BJ (cell line): Measurements from ENCODE around the gene MLLT1. TPM values are rescaled to one million over a fixed set of nuclear protein-coding genes. Genes with fewer than 3 reads are reported as not detected.

Experiments used
- CTCF ChIA-PET: fragments of 350-600 bp; formaldehyde crosslinking; extraction: SDS; loops from one replicate; lab custom pipeline; 2021; ENCODE audit warnings: antibody characterized with exemption, inconsistent platforms; lab: Yijun Ruan, JAX
- POLR2A ChIA-PET: fragments of 300-600 bp; sonication (Branson Sonifier 250); formaldehyde crosslinking; extraction: SDS; loops from one replicate; lab custom pipeline; 2021; ENCODE audit warnings: antibody characterized with exemption; lab: Charles Lee
- DNase-seq: peaks from one replicate; pipeline ENCODE4 v3.0.0-alpha.2; 2011; ENCODE audit warnings: low read depth
- H3K27me3 ChIP-seq: 2 replicates; pipeline ENCODE4 v1.6.0; 2011; ENCODE audit warnings: low read length; ENCODE audit not compliant: control insufficient read depth, insufficient read depth
- H3K36me3 ChIP-seq: 2 replicates; pipeline ENCODE4 v1.5.1; 2011; ENCODE audit warnings: low read length; ENCODE audit not compliant: control insufficient read depth, insufficient read depth
- H3K4me3 ChIP-seq: 2 replicates; pipeline ENCODE4 v1.5.1; 2011; ENCODE audit warnings: low read depth, mild to moderate bottlenecking, control low read depth, low read length
- polyA plus RNA-seq: library from polyadenylated mRNA; depleted of rRNA; stranded (reverse); fragments of >200 nt; gene quantifications from 2 replicates; pipeline ENCODE4 v1.2.3, GENCODE V29; 2011
- TF ChIP-seq, protein P1 (sequence below): IDR thresholded peaks from 2 replicates; pipeline ENCODE4 v1.5.1; 2011; ENCODE audit warnings: low read depth, mild to moderate bottlenecking, control low read depth, inconsistent platforms, low read length, moderate library complexity; ENCODE audit not compliant: insufficient read depth

Gene MLLT1
- polyA plus RNA-seq, 1 experiment = 28.1 TPM

DNA sequence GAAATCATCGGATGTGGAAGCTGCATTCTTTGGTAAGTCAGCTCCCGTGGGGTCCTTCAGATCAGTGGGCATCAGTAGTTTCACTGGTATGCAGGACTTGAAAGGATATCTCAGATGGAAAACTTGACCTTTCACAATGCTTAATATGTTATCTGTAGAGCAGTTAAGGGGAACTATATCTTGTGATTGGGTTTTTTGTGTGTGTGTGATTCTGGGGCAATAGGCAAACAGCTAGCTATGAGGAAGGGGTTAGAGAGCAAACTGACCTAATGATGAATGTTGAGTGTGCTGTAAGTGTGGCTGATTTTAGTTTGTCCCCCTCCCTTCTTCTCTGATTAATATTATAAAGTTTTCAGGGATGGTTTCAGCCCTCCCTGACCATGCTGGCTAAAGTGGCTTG is 91.0 kb downstream of the MLLT1 start:
- TF ChIP-seq, protein P1, sequence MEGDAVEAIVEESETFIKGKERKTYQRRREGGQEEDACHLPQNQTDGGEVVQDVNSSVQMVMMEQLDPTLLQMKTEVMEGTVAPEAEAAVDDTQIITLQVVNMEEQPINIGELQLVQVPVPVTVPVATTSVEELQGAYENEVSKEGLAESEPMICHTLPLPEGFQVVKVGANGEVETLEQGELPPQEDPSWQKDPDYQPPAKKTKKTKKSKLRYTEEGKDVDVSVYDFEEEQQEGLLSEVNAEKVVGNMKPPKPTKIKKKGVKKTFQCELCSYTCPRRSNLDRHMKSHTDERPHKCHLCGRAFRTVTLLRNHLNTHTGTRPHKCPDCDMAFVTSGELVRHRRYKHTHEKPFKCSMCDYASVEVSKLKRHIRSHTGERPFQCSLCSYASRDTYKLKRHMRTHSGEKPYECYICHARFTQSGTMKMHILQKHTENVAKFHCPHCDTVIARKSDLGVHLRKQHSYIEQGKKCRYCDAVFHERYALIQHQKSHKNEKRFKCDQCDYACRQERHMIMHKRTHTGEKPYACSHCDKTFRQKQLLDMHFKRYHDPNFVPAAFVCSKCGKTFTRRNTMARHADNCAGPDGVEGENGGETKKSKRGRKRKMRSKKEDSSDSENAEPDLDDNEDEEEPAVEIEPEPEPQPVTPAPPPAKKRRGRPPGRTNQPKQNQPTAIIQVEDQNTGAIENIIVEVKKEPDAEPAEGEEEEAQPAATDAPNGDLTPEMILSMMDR = no peak
- H3K27me3 ChIP-seq = no peaks in the 10 kb centered on the region
- CTCF ChIA-PET = no interaction called here
- H3K36me3 ChIP-seq = no peaks in the 10 kb centered on the region
- H3K4me3 ChIP-seq = no peak overlapping the region
- DNase-seq = no peak
- POLR2A ChIA-PET = no interaction called here

DNA sequence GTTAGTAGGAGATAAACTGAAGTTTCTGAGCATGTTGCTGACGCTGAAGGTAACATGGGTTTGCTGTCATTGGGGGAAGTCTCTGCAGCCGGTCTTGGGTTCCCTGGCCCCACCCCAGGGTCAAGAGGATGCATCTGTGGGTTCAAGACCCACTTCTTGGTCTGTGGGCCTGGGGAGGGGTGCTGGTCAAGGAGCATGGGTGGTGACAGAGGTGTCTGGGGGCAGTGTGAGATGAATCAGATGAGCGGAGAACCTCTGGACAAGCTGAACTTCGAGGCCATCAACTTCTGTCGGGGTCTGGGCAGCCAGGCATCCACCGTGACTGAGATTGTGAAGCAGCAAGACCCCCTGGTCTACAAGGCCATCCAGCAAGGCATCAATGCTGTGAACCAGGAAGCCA is 92.4 kb downstream of the MLLT1 start:
- ChIA-PET POLR2A (no interaction called here), CTCF (interaction anchor here (1.8 kb wide), 1 partner anchor 12 kb away, joined by 4 read pairs; no protein-coding TSS in a partner anchor)
- no peak for DNase-seq
- TF ChIP-seq, protein P1 = no peak
- Histone ChIP-seq H3K36me3 (no peaks in the 10 kb centered on the region), H3K4me3 (no peak overlapping the region), H3K27me3 (no peaks in the 10 kb centered on the region)

DNA sequence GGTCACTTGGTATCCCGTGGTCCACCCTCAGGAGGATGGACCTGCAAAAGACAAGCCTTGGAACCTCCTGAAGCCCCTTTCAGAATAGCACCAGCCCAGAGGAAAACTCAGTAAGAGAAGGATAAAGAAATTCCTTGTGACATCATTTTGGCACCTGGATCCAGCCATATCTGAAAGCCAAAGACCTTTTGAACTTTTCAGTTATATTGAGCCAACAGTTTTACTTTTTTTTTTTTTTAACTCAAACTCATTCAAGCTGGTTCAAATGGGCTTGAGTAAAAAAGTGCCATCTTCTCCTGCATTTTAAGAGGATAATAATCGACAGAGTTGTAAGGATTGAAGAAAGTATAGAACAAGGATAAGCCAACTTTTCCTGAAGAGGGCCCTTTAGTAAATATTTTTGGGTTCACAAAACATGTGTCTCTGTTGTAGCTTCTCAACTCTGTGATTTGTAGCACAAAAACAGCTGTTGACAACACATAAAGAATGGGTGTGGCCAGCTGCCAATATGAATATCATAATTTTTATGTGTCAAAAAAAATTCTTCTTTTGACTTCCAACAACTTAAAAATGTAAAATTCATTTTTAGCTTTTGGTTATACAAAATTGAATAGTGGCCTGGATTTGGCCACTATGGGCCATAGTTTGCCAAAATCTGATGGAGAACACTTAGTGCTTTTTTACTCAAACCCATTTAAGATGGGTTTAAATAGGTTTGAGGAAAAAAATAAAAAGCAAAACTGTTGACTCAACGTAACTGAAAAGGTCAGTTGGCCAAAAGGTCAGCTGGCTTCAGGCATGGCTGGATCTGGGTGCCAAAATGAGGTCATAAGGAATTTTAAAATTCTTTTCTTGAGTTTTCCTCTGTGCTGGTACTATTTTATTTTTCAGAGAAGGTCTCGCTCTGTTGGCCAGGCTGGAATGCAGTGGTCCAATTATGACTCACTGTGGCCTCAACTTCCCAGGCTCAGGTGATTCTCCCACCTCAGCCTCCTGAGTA is 93.6 kb downstream of the MLLT1 start:
- Histone ChIP-seq H3K27me3 (no peaks in the 10 kb centered on the region), H3K36me3 (no peaks in the 10 kb centered on the region), H3K4me3 (no peak overlapping the region)
- POLR2A ChIA-PET = no interaction called here
- CTCF ChIA-PET = interaction anchor here (1.6 to 1.8 kb wide), 2 partner anchors 13 to 61 kb away, joined by 3 to 4 read pairs; no protein-coding TSS in a partner anchor
- no peak for DNase-seq
- TF ChIP-seq, protein P1 = no peak

DNA sequence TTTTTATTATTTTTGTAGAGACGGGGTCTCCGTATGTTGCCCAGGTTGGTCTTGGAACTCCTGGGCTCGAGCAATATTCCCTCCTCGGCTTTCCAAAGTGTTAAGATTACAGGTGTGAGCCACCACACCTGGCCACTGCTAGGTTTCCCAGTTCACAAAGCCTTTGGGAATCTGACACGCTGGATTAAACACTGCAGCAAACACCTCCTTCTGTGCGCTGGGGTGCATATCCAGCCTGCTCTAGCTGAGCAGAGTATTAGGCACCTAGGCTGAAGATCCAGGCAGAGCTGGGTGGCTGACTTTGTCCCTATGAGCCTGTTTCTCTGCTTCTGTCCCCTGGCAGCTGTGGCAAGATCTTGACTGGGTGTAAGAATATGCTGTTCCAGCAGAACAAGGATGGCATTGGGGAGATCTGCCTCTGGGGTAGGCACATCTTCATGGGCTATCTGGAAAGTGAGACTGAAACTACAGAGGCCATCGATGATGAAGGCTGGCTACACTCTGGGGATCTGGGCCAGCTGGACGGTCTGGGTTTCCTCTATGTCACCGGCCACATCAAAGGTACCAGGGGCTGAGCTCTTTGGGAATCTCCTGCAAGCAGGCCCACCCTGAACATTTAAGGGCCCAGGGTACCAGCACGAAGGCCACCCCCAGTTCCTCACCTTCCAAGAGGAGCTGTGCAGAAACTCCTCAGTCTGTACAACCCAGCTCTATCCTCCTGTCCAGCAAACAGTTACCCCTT is 94.5 kb downstream of the MLLT1 start:
- TF ChIP-seq, protein P1 = no peak
- H3K4me3 ChIP-seq = no peak overlapping the region
- CTCF ChIA-PET = interaction anchor here (0.9 to 1.6 kb wide), 3 partner anchors 12 to 60 kb away, joined by 3 to 4 read pairs (median 3); no protein-coding TSS in a partner anchor
- no peaks in the 10 kb centered on the region for H3K36me3 ChIP-seq
- POLR2A ChIA-PET = no interaction called here
- no peak for DNase-seq
- H3K27me3 ChIP-seq = no peaks in the 10 kb centered on the region

DNA sequence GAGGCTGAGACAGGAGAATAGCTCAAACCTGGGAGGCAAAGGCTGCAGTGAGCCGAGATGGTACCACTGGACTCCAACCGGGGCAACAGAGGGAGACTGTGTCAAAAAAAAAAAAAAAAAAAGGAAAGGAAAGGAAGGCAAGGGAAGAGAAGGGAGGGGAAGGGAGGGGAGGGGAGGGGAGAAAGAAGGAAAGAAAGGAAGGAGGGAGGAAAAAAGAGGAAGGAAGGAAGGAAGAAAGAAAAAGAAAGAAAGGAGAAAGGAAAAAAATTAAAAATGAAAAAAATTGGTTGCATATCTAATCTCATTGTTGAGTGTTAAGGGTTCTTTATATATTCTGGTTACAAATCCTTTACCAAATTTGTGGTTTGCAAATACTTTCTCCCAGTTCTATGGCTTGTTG is 98.7 kb downstream of the MLLT1 start:
- DNase-seq = no peak
- ChIA-PET POLR2A (no interaction called here), CTCF (no interaction called here)
- no peaks in the 10 kb centered on the region for H3K36me3 ChIP-seq
- H3K27me3 ChIP-seq = no peaks in the 10 kb centered on the region; the same call in 1 of the 2 replicates
- TF ChIP-seq, protein P1 = no peak
- no peak overlapping the region for H3K4me3 ChIP-seq
